ENCODE measurements around the gene SMG1.

- no peak for TF ChIP-seq POLR2A (IDR thresholded peaks at IDR 0.05)
- TF ChIP-seq, protein P1, sequence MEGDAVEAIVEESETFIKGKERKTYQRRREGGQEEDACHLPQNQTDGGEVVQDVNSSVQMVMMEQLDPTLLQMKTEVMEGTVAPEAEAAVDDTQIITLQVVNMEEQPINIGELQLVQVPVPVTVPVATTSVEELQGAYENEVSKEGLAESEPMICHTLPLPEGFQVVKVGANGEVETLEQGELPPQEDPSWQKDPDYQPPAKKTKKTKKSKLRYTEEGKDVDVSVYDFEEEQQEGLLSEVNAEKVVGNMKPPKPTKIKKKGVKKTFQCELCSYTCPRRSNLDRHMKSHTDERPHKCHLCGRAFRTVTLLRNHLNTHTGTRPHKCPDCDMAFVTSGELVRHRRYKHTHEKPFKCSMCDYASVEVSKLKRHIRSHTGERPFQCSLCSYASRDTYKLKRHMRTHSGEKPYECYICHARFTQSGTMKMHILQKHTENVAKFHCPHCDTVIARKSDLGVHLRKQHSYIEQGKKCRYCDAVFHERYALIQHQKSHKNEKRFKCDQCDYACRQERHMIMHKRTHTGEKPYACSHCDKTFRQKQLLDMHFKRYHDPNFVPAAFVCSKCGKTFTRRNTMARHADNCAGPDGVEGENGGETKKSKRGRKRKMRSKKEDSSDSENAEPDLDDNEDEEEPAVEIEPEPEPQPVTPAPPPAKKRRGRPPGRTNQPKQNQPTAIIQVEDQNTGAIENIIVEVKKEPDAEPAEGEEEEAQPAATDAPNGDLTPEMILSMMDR (IDR thresholded peaks at IDR 0.05 in 4 of 5, conservative IDR thresholded peaks at IDR 0.05 in 1 of 5), result no peak
Observed at GRCh38 chr16:18799500-18799899, 126.7 kb downstream of the SMG1 start.
